ENCODE results near the gene ASCL5. TPM values are rescaled to one million over a fixed set of nuclear protein-coding genes. Genes with fewer than 3 reads are reported as not detected.

ASCL5 gene
- total RNA-seq, 1 experiment from 2014 or later: 0.15 TPM

- no peak overlapping the region for H2BK12ac ChIP-seq (ENCODE audit: insufficient read length, low read depth, low read length)
- TF ChIP-seq CTCF (conservative IDR thresholded peaks at IDR 0.05): no peak
- H2BK120ac ChIP-seq (ENCODE audit: low read depth, low read length, poor library complexity, severe bottlenecking): no peak overlapping the region
- H3K27me3 ChIP-seq (ENCODE audit: insufficient read depth, low read length): no peaks in the 10 kb centered on the region
- no peaks in the 10 kb centered on the region; a peak in 1 of 5 replicates for H3K9me3 Mint-ChIP-seq
- H3K14ac ChIP-seq (ENCODE audit: insufficient read depth, low read length): no peak overlapping the region
- no peak overlapping the region for H2BK5ac ChIP-seq (ENCODE audit: insufficient read length, low read length)
- H3K56ac ChIP-seq (ENCODE audit: insufficient read length, low read depth, low read length): no peak overlapping the region
- H3K23me2 ChIP-seq (ENCODE audit: insufficient read length, low read depth, low read length, poor library complexity, severe bottlenecking): no peaks in the 10 kb centered on the region
- H2AK5ac ChIP-seq (ENCODE audit: insufficient read length, low read length): no peak overlapping the region
- no peak overlapping the region for H3K18ac ChIP-seq (ENCODE audit: insufficient read length, low read depth, low read length)
- H3K9me3 ChIP-seq (ENCODE audit: control insufficient read depth, low read depth, low read length): no peaks in the 10 kb centered on the region
- H4K8ac ChIP-seq (replicated peaks; ENCODE audit: insufficient read length, low read depth, low read length): no peak overlapping the region
- H3K4me1 Mint-ChIP-seq: no peaks in the 10 kb centered on the region
- H3K4me3 Mint-ChIP-seq: no peak overlapping the region
- no peaks in the 10 kb centered on the region for H3K4me1 ChIP-seq (ENCODE audit: insufficient read depth, low read length)
- WGBS (ENCODE audit: extremely low coverage, insufficient read length, low lambda C conversion rate): no CpG with 5 or more reads among the region's 7 CpGs
- H3K79me2 ChIP-seq (ENCODE audit: insufficient read depth, low read length): no peaks in the 10 kb centered on the region
- H3K36me3 Mint-ChIP-seq (ENCODE audit: insufficient read depth in 1 of 3, low read depth in 3 of 3): peaks cover 26 to 73% (median 66%) of the 10 kb centered on the region in 3 experiments; a peak in 6 of 7 replicates
- H3K27ac Mint-ChIP-seq: no peak overlapping the region
- no peak overlapping the region for H2BK15ac ChIP-seq (ENCODE audit: low read depth, low read length)
- H4K5ac ChIP-seq (ENCODE audit: insufficient read length, low read depth, low read length): no peak overlapping the region
- H3K9ac ChIP-seq (ENCODE audit: extremely low read depth, insufficient read length, low read length): no peak overlapping the region
- H3K79me1 ChIP-seq (ENCODE audit: insufficient read depth, low read depth, low read length, poor library complexity, severe bottlenecking): no peaks in the 10 kb centered on the region
- no peak for DNase-seq
- H3K23ac ChIP-seq (ENCODE audit: insufficient read length, low read depth, low read length): no peak overlapping the region
- H2BK20ac ChIP-seq (ENCODE audit: low read depth, low read length, poor library complexity, severe bottlenecking): no peak overlapping the region
- no peak overlapping the region for H3T11ph ChIP-seq (ENCODE audit: low read length)
- no peak overlapping the region for H3K4me2 ChIP-seq (ENCODE audit: insufficient read depth, insufficient read length, low read length)
- H4K91ac ChIP-seq (ENCODE audit: insufficient read length, low read depth, low read length): no peak overlapping the region
- H2AFZ ChIP-seq (ENCODE audit: low read length): no peak overlapping the region
- H3K27me3 Mint-ChIP-seq (ENCODE audit: low read depth): no peaks in the 10 kb centered on the region
- no peak overlapping the region for H3K27ac ChIP-seq (ENCODE audit: insufficient read length, low read depth, low read length)
- H4K20me1 ChIP-seq (ENCODE audit: control insufficient read depth, insufficient read depth, insufficient read length): no peaks in the 10 kb centered on the region
- H3K4ac ChIP-seq (ENCODE audit: low read depth, low read length): no peak overlapping the region
Measured at GRCh38 chr1:201137024-201137392, 10.0 kb upstream of the ASCL5 start.
